HG03521 (cell line): ENCODE results near the gene CDH11.

Experiments used
- ATAC-seq: cut with Tn5 transposase; IDR thresholded peaks from one replicate; pipeline ENCODE4 v1.9.1; 2021; ENCODE audit warnings: mild to moderate bottlenecking, moderate library complexity; ENCODE audit not compliant: unreplicated experiment

The CDH11 gene

GRCh38 chr16:65041667-65042066 lies 80.2 kb downstream of the CDH11 start:
- ATAC-seq, result no peak

DNA sequence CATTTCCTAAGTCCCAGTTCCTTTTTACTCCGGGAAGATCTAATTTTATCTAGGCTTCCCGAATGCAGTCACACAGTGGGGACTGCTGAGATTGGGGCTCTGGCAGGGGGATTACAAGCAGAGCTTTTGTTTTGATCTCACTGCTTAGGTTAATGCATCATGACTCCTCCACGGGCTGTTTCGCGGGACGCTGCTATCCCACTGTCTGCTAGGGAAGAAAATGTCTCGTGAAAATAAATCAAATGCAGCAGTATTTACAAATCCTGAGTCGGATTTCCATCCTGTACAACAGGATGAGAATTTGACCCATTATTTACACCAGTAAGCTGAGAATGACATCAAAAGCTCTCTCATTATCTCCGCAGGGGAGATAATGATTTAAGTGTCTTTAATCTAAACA lies 83.8 kb downstream of the CDH11 start:
- no peak for ATAC-seq

- no peak for ATAC-seq
Measured at GRCh38 chr16:65037556-65037955, 84.3 kb downstream of the CDH11 start.

DNA sequence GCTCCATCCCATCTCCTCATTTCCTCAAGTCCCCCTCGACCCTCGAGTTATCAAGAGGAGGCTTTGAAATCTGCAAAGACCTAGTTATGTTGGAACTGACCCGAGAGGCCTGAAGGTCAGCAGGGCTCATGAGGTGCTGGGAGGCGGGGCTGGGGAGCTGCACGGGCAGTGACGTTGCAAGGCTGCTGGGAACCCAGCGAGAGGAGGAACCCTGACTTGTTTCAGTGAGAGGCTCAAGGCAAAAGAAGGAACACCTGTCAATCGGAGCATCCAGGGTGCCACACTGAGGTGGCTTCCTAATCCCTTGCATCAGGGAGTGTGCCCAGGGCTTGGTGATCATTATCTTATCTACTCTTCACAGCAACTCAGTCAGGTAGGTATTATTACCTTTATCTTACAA lies 86.9 kb downstream of the CDH11 start:
- no peak for ATAC-seq

GRCh38 chr16:65032387-65032786 lies 89.5 kb downstream of the CDH11 start:
- ATAC-seq, result no peak

- no peak for ATAC-seq
Measured at GRCh38 chr16:65024767-65025178, 97.1 kb downstream of the CDH11 start.

GRCh38 chr16:65023802-65024201 lies 98.1 kb downstream of the CDH11 start:
- no peak for ATAC-seq

- no peak for ATAC-seq
Measured at GRCh38 chr16:65021852-65022595, 99.8 kb downstream of the CDH11 start.

DNA sequence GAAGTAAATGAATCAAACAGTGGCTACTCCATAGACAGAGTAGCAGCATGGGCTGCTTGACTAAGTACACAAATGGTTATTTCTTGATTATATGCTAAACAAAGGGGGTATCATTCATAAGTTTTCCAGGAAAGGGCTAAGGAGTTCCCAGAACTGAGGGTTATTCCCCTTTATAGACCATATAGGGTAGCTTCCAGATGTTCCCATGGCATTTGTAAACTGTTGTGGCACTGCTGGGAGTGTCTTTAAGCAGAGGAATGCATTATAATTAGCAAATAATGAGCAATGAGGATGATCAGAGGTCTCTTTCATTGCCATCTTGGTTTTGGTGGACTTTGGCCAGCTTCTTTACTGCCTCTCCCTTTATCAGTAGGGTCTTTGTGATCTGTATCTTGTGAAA lies 105.1 kb downstream of the CDH11 start:
- ATAC-seq, result no peak

GRCh38 chr16:65015599-65015998 lies 106.3 kb downstream of the CDH11 start:
- ATAC-seq, result no peak

DNA sequence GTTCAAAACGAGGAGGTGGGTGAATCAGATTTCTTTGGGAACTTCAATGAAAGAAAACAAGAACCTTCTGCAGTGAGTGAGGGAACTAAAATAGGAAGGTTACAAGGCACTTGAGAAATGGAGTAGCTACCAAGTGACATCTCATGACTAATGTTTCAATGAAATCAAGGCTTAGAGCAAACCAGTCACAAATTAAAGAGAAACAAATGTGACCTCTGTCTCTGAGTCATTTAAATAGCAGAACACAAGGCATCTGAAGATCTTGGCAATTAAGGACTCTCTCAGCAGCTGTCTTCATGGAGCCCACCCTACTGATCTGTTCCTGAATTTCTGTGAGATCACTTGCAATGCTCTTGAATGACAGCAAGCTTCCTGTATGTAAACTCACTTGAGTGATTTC lies 109.5 kb downstream of the CDH11 start:
- ATAC-seq, result no peak

DNA sequence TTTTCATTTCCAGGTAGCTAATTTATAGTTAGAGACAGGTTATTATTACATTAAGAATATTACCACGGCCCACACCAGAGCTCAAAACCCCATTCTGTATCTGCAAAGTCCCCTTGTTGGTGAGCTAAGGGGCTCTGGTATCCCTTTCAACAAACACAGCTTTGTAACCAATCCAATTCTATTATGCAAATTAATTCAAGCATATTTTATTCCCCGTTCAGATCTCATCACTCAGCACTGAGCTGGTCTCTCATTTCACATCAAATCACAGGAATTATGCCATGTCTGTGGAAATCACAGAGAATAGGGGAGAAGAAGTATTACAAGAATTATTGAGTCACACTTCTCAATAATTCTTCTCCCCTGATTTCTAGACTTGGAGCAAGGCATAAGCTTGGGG lies 111.7 kb downstream of the CDH11 start:
- no peak for ATAC-seq

DNA sequence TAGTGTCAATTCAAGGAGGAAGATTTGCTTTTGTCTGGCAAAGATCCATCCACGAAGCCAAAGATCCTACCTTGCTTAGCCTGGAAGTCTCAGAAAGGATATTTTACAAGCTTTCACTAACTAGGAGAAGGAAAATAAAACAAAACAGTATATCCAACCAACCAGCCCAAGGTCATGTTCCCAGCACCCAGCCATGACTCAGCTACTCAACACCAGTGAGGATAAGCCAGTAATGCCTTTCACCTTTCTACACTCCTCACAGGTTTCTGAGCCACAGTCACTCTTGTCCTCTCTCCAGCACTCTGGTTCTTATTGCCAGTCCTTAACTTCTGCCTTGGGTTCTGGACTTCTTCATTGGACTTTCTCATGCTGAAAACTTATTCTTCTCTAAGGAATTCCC lies 116.2 kb downstream of the CDH11 start:
- no peak for ATAC-seq

DNA sequence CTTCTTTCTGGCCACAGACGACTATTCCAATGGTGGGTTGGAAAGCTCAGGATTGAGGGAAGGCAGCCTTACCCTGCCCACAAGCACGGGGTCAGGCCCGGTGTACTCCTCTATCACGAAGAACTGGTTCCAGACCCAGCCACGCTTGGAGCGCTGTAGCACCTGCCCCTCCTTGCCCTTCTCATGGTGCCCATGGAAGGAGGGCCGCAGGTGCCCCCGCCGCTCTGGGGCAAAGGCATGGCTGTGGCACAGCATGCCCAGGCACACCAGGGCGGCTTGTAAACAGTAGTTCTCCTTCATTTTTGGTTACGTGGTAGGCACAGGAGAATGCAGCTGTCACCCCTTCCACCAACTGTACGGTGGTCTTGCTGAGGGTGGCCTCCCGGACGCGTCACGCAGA lies 117.3 kb downstream of the CDH11 start:
- no peak for ATAC-seq

GRCh38 chr16:65003621-65004020 lies 118.2 kb downstream of the CDH11 start:
- ATAC-seq, result no peak

- ATAC-seq, result no peak
Measured at GRCh38 chr16:65002265-65002664, 119.6 kb downstream of the CDH11 start.

DNA sequence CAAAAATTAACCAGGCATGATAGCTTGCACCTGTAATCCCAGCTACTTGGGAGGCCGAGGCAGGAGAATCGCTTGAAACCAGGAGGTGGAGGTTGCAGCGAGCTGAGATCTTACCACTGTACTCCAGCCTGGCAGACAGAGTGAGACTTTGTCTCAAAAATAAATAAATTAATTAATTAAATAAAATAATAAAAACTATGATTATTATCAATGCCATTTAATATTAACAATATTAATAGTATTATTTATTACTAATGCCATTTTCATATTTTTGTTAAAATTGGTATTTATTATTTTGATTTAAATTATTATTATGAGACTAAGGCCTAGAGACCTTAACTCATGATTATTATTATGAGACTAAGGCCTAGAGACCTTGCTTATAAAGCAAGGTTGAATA lies 121.2 kb downstream of the CDH11 start:
- no peak for ATAC-seq

- ATAC-seq, result no peak
Measured at GRCh38 chr16:64997751-64998150, 124.1 kb downstream of the CDH11 start.

- ATAC-seq, result no peak
Measured at GRCh38 chr16:64997121-64997520, 124.7 kb downstream of the CDH11 start.

GRCh38 chr16:64996641-64997040 lies 125.2 kb downstream of the CDH11 start:
- ATAC-seq, result no peak

GRCh38 chr16:64993464-64993863 lies 128.4 kb downstream of the CDH11 start:
- no peak for ATAC-seq

DNA sequence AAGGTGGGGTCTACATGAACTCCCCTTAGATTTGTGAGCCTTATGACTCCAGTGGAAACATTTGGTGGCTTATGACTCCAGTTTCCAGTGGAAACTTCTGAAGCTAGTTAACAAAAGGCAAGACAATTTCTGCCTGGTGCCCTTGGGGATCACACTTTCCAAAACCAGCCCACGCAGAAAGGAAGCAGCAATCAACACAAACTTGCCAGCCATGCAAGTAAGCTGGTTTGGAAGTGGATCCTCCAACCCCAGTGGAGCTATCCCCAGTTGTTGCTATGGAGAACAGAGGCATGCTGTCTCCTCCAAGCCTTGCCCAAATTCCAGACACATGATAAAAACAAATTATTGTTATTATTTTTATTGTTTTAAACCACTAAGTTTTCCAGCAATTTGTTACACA lies 130.9 kb downstream of the CDH11 start:
- no peak for ATAC-seq

DNA sequence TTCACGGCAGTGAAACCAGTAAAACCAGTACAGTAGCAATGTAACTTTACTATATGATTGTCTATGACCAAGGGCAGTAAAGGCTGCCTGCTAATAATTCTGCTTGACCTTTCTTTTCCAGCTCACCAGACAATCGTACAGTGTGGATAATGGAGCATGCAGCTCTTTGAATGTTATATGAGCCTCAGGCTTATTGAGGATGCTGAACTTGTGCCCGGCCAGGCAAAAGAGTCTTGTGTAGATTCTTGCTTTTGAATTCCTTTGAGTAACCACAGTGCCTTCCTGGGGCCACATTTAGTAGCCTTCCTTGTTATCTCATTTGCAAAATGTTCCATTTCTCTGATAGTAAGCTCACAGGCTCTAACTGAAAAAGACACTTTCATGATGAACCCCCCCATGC lies 131.8 kb downstream of the CDH11 start:
- no peak for ATAC-seq
